ENCODE results near the gene RHOT2. TPM values are rescaled to one million over a fixed set of nuclear protein-coding genes. Genes with fewer than 3 reads are reported as not detected.

RHOT2 gene
- total RNA-seq, 1 experiment from 2014 or later: 210 TPM

GRCh38 chr16:683396-684070 lies 15.6 kb downstream of the RHOT2 start:
- H3K23me2 ChIP-seq (ENCODE audit: insufficient read length, low read depth, low read length, poor library complexity, severe bottlenecking): peaks cover 11% of the 10 kb centered on the region
- H3K9me3 Mint-ChIP-seq: no peaks in the 10 kb centered on the region
- no peaks in the 10 kb centered on the region for H3K4me1 ChIP-seq (ENCODE audit: insufficient read depth, low read length)
- no peak overlapping the region for H2BK15ac ChIP-seq (ENCODE audit: low read depth, low read length)
- H3K4me1 Mint-ChIP-seq: peaks cover 13 to 27% of the 10 kb centered on the region in 2 experiments
- no CpG with 5 or more reads among the region's 57 CpGs for WGBS (ENCODE audit: extremely low coverage, insufficient read length, low lambda C conversion rate)
- H2AK5ac ChIP-seq (ENCODE audit: insufficient read length, low read length): no peak overlapping the region
- H3T11ph ChIP-seq (ENCODE audit: low read length): no peak overlapping the region
- H3K9ac ChIP-seq (ENCODE audit: extremely low read depth, insufficient read length, low read length): peak overlapping the region; percentile 21
- H3K18ac ChIP-seq (ENCODE audit: insufficient read length, low read depth, low read length): no peak overlapping the region
- DNase-seq: no peak
- peaks cover 15 to 47% (median 44%) of the 10 kb centered on the region in 3 experiments; a peak in 6 of 7 replicates for H3K36me3 Mint-ChIP-seq (ENCODE audit: insufficient read depth in 1 of 3, low read depth in 3 of 3)
- no peak overlapping the region for H2BK120ac ChIP-seq (ENCODE audit: low read depth, low read length, poor library complexity, severe bottlenecking)
- peak overlapping the region; percentile 15 for H3K4me2 ChIP-seq (ENCODE audit: insufficient read depth, insufficient read length, low read length)
- H3K9me3 ChIP-seq (ENCODE audit: control insufficient read depth, low read depth, low read length): no peaks in the 10 kb centered on the region
- H2BK20ac ChIP-seq (ENCODE audit: low read depth, low read length, poor library complexity, severe bottlenecking): no peak overlapping the region
- H3K14ac ChIP-seq (ENCODE audit: insufficient read depth, low read length): no peak overlapping the region
- H3K79me2 ChIP-seq (ENCODE audit: insufficient read depth, low read length): peaks cover 2% of the 10 kb centered on the region; the same call in 1 of the 2 replicates
- H3K27ac ChIP-seq (ENCODE audit: insufficient read length, low read depth, low read length): no peak overlapping the region
- no peak overlapping the region for H2AFZ ChIP-seq (ENCODE audit: low read length)
- no peak overlapping the region for H4K91ac ChIP-seq (ENCODE audit: insufficient read length, low read depth, low read length)
- H2BK5ac ChIP-seq (ENCODE audit: insufficient read length, low read length): no peak overlapping the region
- peak overlapping the region; percentile 81 to 86 for H3K4me3 Mint-ChIP-seq
- no peaks in the 10 kb centered on the region; the same call in 1 of the 2 replicates for H3K27me3 Mint-ChIP-seq (ENCODE audit: low read depth)
- no peak overlapping the region for H3K23ac ChIP-seq (ENCODE audit: insufficient read length, low read depth, low read length)
- no peak for TF ChIP-seq CTCF (conservative IDR thresholded peaks at IDR 0.05)
- no peak overlapping the region for H2BK12ac ChIP-seq (ENCODE audit: insufficient read length, low read depth, low read length)
- no peaks in the 10 kb centered on the region for H3K79me1 ChIP-seq (ENCODE audit: insufficient read depth, low read depth, low read length, poor library complexity, severe bottlenecking)
- peak overlapping the region in 1 of 3 experiments; percentile 83; a peak in 2 of 7 replicates for H3K27ac Mint-ChIP-seq
- H3K4ac ChIP-seq (ENCODE audit: low read depth, low read length): no peak overlapping the region
- no peak overlapping the region for H4K5ac ChIP-seq (ENCODE audit: insufficient read length, low read depth, low read length)
- H4K20me1 ChIP-seq (ENCODE audit: control insufficient read depth, insufficient read depth, insufficient read length): no peaks in the 10 kb centered on the region
- H3K56ac ChIP-seq (ENCODE audit: insufficient read length, low read depth, low read length): no peak overlapping the region
- H4K8ac ChIP-seq (replicated peaks; ENCODE audit: insufficient read length, low read depth, low read length): no peak overlapping the region
- no peaks in the 10 kb centered on the region for H3K27me3 ChIP-seq (ENCODE audit: insufficient read depth, low read length)

Measured in H9 (cell line).